ENCODE data around the gene EIF5A.
"Not testable (repeated sequence)": the region's sequence is repeated elsewhere in the genome, so short reads cannot be mapped to it uniquely, and the experiment has no call there.

The EIF5A gene

GRCh38 chr17:7332600-7333069 is 25.2 kb downstream of the EIF5A start:
- peak; percentile 58 for DNase-seq

- DNase-seq: no peak
These were observed 27.6 kb downstream of the EIF5A start for GRCh38 chr17:7334938-7335538.

- DNase-seq: not testable (repeated sequence)
These were observed 28.3 kb downstream of the EIF5A start for GRCh38 chr17:7335765-7336164.

GRCh38 chr17:7336240-7337175 is 29.1 kb downstream of the EIF5A start, which contains the start of gene ACAP1:
TSS of gene ACAP1 (plus strand) at chr17:7336529. CDS start at chr17:7336735, 206 bp downstream.
- DNase-seq: peak; percentile 81

- not testable (repeated sequence) for DNase-seq
These were observed 30.2 kb downstream of the EIF5A start for GRCh38 chr17:7337600-7337999.

GRCh38 chr17:7340179-7340578 is 32.8 kb downstream of the EIF5A start:
- no peak for DNase-seq

GRCh38 chr17:7341842-7342241 is 34.4 kb downstream of the EIF5A start:
- no peak for DNase-seq

GRCh38 chr17:7343250-7343649 is 35.8 kb downstream of the EIF5A start:
- no peak for DNase-seq

GRCh38 chr17:7346761-7347614 is 39.6 kb downstream of the EIF5A start:
- no peak for DNase-seq

GRCh38 chr17:7347630-7348477 is 40.4 kb downstream of the EIF5A start:
- DNase-seq: no peak

GRCh38 chr17:7348478-7349242 is 41.2 kb downstream of the EIF5A start:
- DNase-seq: no peak

GRCh38 chr17:7351665-7352502 is 44.5 kb downstream of the EIF5A start, which contains the start of gene KCTD11:
TSS of gene KCTD11 (plus strand) at chr17:7352162.
- DNase-seq: peak; percentile 74

- no peak for DNase-seq
These were observed 45.1 kb downstream of the EIF5A start for GRCh38 chr17:7352503-7352889.

- DNase-seq: no peak
These were observed 45.6 kb downstream of the EIF5A start for GRCh38 chr17:7352910-7353635.

GRCh38 chr17:7354262-7354843 is 46.9 kb downstream of the EIF5A start:
- peak; percentile 66 for DNase-seq

GRCh38 chr17:7355053-7355452 is 47.6 kb downstream of the EIF5A start, which contains the start of gene TMEM95:
TSS of gene TMEM95 (plus strand) at chr17:7355156. CDS start at chr17:7355205, 49 bp downstream.
- no peak for DNase-seq

GRCh38 chr17:7355573-7355972 is 48.1 kb downstream of the EIF5A start:
- no peak for DNase-seq

- DNase-seq: peak; percentile 88
These were observed 48.7 kb downstream of the EIF5A start for GRCh38 chr17:7356072-7356549.

- no peak for DNase-seq
These were observed 49.3 kb downstream of the EIF5A start for GRCh38 chr17:7356756-7357155.

Measured in stimulated activated CD4-positive, alpha-beta T cell treated with anti-CD3 and anti-CD28 coated beads, Interleukin-1b, Interleukin-23, amount 100 ng/mL, for 48 hours (primary cell).